Non-pigmented ciliary epithelial cell (primary cell): ENCODE measurements around the gene HDAC10.
"Not testable (repeated sequence)": the region's sequence is repeated elsewhere in the genome, so short reads cannot be mapped to it uniquely, and the experiment has no call there.

ENCODE experiments used
- DNase-seq: peaks from one replicate; pipeline ENCODE4 v3.0.0-alpha.2; 2010; ENCODE audit warnings: low read depth

Gene HDAC10

DNA sequence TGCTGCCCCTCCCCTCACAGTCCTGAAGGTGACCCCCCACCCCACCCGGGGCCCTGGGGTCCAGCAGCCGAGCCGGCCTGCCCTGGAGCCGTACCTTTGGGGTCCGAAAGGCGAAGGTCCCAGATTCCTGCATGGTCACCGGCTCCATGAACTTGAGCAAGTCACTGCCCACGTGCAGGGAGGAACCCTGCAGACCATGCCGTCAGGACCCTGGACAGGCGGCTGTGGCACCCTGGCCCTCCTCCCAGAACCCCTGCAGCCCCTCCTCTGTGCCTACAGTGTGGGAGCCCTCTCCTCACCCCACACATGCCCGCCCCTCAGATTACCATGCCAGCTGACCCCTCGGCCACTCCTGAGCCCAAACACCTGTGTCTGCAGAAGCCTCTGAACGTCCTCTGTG, 33.4 kb upstream of the HDAC10 start:
- DNase-seq: no peak

DNA sequence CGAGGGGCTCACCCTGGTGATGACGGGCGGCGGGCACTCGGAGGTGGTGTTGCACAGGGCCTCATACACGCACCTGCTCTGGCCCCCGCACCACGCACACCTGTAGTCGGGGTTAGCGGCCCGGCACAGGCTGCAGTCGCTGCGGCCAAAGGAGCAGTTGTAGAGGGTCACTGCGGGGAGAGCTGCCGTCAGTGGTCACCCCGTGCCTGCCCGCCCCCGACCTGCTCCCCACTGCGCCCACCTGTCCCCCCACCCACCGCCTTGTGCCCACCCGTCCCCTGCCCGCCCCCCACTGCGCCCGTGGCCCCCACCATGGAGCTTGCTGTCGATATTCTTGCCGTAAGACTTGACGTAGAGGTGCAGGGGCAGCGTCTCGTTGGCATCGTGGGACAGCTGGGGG, 32.8 kb upstream of the HDAC10 start:
- no peak for DNase-seq

DNA sequence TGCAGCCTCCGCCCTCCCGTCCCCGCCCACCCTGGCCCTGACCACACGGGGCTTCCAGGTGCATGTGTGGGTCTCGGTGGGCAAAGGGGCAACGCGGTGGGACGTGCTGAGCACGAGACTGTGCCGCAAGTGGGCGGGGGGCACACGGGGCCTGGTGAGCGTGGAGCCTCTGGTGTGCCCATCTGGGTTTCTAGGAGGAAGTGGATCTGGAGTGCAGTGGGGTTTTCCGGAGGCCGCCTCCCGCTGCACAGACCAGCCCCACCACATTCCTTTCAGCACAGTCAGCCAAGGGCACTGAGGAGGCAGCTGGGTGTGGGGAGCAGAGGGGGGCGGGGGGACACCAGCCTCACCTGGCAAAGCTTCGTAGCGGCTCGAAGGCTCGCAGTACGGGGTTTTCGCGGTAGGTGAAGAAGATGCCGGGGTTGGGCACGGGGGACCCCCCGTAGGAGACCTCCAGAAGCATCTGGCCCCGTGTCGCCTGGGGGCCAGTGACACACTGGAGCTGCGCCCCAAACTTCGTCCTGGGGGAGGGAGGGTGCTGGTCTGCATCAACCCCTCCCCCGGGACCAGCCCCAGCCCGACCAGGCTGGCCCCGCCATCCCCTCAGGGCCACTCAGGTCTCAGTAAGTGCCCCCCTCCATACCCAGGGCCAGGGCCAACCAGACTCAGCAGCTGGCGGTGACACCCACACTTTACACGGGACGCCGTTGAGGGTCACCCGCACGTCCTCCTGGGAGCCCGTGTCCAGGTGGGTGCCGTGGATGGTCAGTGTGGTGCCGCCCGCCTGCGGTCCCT, 31.5 kb upstream of the HDAC10 start:
- no peak for DNase-seq

DNA sequence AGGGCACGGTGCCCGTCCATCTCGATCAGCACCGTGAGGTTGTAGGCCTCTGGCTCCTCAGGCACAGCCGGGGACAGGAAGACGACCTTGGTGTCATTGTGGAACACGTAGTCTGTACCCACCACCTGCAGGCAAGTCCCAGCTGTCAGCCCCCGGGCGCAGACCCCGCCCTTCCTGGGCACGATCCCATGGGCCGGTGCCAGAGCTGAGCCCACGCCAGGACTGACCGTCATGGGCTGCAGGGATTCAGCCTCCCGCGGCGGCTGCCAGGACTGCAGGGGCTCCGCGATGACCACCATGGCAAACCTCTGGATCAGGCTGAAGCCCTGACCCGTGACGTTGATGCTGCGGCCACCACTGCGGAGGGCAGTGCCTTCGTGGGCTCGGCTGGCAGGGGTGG, 30.9 kb upstream of the HDAC10 start:
- no peak for DNase-seq

DNA sequence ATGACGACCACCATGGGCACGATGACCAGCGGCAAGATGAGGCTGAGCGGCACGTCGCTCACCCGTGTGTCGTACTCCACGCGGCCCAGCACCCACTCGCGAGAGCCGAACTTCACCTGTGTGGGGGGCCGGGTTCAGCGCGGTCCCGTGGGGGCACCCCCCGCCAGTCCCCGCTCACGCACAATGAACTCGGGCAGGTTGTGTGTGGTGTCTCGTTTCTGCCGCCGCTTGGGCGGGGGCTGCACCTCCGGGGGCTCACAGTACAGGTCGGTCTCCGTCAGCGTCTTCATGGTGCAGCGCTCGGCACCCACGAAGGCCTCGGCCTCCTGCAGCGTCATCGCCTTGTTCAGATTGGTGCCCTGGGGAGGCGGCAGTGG, 30.3 kb upstream of the HDAC10 start:
- no peak for DNase-seq

- no peak for DNase-seq
Measured at GRCh38 chr22:50280708-50281383, 29.8 kb upstream of the HDAC10 start.

DNA sequence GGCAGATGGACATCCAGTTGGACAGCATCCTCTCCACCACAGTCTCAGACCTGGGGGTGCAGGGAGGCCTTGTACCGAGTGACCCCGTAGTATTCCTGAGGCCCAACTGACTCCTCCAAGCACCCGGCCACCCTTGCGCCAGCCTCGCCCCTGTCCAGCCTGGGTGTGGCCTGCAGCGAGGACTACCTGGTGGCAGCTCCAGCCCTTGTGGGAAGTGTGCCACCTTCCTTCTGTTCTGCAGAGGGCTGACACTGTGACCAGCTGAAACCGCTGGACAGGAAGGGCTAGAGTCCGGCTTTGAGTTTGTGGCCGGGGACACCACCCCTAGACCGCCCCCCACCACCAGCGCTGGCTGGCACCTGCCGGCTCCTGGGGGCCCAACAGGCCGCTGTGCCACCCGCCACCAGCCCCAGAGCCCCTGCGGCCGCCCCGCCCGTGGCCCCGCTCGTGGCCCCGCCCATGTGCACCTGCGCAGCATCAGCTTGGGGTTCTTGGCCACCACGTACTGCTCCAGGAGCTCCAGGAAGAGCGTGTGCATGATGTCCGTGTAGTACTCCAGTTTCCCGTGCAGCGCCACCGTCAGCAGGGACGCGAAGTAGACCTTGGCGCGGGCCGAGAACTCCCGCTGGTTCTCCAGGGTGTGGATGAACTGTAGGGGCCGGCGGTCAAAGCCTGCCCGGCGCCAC, 29.1 kb upstream of the HDAC10 start:
- no peak for DNase-seq

- no peak for DNase-seq
Measured at GRCh38 chr22:50278956-50279619, 28.0 kb upstream of the HDAC10 start.

GRCh38 chr22:50278461-50278860, 27.4 kb upstream of the HDAC10 start:
- DNase-seq: no peak

GRCh38 chr22:50277761-50278160, 26.7 kb upstream of the HDAC10 start:
- DNase-seq: no peak

- DNase-seq: no peak
Measured at GRCh38 chr22:50276143-50276542, 25.1 kb upstream of the HDAC10 start.

- DNase-seq: no peak
Measured at GRCh38 chr22:50275181-50276055, 24.4 kb upstream of the HDAC10 start.

- DNase-seq: no peak
Measured at GRCh38 chr22:50274771-50275170, 23.7 kb upstream of the HDAC10 start.

DNA sequence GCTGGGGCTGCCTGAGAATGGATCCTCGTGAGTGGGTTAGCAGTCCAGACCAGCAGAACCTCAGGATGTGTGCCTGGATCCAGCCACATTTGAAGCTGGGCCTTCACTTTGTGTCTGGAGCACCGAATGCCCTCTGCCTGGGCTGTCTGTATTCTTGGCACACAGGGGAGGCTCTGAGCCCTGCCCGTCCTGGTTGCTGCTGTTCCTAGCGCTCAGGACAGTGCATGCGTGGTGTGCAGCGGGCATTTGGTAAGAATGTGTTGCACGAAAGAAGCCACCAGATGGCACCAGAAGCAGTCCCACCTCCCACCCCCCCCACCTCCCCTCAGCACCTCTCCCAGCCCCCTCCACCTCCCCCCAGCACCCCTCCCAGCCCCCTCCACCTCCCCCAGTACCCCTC, 23.2 kb upstream of the HDAC10 start:
- DNase-seq: no peak

DNA sequence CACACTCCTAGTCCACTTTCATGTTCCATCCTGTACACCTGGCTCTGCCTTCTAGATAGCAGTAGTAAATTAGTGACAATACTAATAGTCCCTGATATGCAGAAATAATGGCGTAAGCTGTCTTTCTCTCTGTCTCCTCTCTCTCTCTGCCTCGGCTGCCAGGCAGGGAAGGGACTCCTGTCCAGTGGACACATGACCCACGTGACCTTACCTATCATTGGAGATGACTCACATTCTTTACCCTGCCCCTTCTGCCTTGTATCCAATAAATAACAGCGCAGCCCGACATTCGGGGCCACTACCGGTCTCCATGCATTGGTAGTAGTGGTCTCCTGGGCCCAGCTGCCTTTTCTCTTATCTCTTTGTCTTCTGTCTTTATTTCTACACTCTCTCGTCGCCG, 22.7 kb upstream of the HDAC10 start:
- not testable (repeated sequence) for DNase-seq

DNA sequence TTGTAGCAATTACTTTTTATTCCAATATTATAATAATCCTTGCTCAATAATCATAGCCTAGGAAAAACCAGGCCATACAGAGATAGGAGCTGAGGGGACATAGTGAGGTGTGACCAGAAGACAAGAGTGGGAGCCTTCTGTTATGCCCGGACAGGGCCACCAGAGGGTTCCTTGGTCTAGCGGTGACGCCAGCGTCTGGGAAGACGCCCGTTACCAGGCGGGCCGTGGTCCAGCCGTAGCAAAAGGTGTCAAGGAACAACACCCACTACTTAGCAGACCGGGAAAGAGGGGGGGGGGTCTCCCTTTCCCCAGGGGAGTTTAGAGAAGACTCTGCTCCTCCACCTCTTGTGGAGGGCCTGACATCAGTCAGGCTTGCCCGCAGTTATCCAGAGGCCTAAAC, 22.3 kb upstream of the HDAC10 start:
- DNase-seq: not testable (repeated sequence)

- DNase-seq: no peak
Measured at GRCh38 chr22:50272044-50272802, 21.2 kb upstream of the HDAC10 start.

GRCh38 chr22:50271519-50271970, 20.5 kb upstream of the HDAC10 start:
- no peak for DNase-seq

- DNase-seq: no peak
Measured at GRCh38 chr22:50270666-50271394, 19.8 kb upstream of the HDAC10 start.
